Measurements from ENCODE around the gene VIPAS39. TPM values are rescaled to one million over a fixed set of nuclear protein-coding genes. Genes with fewer than 3 reads are reported as not detected.
A peak's percentile ranks its signal among the peaks of the same experiment; 100 is the strongest.

The VIPAS39 gene
- total and polyA plus RNA-seq, 9 of the 15 experiments (the other 6 are each of a cell fraction or from before 2014, with no cell fraction given): 5.7 to 25.6 (median 9.9) TPM

- in situ Hi-C loops (cut with MboI): no loop called here
Measured at GRCh38 chr14:77406718-77407117, 50.7 kb downstream of the VIPAS39 start.

More at GRCh38 chr14:77406718-77407117, 50.7 kb downstream of the VIPAS39 start:
- ChIA-PET CTCF (ENCODE audit: low intra/inter-chr PET ratio) (no interaction called here), POLR2A (no interaction called here)
- H3K79me2 ChIP-seq (ENCODE audit: control insufficient read depth, insufficient read depth, low read length): no peaks in the 10 kb centered on the region
- H3K4me2 ChIP-seq (ENCODE audit: insufficient read depth, low read length): peak overlapping the region; percentile 48
- H3K9ac ChIP-seq (ENCODE audit: insufficient read depth in 1 of 2, low read depth in 2 of 2, low read length in 2 of 2): no peak overlapping the region; a peak in 1 of 4 replicates
- H3K9me3 ChIP-seq (replicated peaks; ENCODE audit: control insufficient read depth, insufficient read depth, low read depth, low read length): no peaks in the 10 kb centered on the region
- peak; percentile 20 to 32 (median 26) for DNase-seq (ENCODE audit: extremely low read depth in 1 of 4, low spot score in 3 of 4)
- WGBS (ENCODE audit: insufficient coverage, low coverage, missing lambda C conversion rate): 4% methylated on average over 6 of the region's 6 CpGs
- H3K27ac ChIP-seq (ENCODE audit: extremely low read depth, low read depth, low read length): peak overlapping the region; percentile 52; the same call in 1 of the 3 replicates
- intact Hi-C loops (cut with micrococcal nuclease): loop anchor here (5.0 kb wide), 2 partner anchors 51 to 84 kb away; partner anchors contain the start of genes AHSA1, GSTZ1, POMT2 and VIPAS39
- H3K4me3 ChIP-seq: no peak overlapping the region
- H3K27me3 ChIP-seq (ENCODE audit: control insufficient read depth in 2 of 2, insufficient read depth in 2 of 2, low read length in 2 of 2): no peaks in the 10 kb centered on the region
- peak; percentile 71 for ATAC-seq
- TF ChIP-seq EP400 (IDR thresholded peaks at IDR 0.05) (0 out of 2 replicates have a peak, but pooled peaks have one; percentile 23), GATA2 (CRISPR knock-in tag; IDR thresholded peaks at IDR 0.05) (peak; percentile 43; the same call in 1 of the 2 replicates), ZNF253 (CRISPR knock-in tag; conservative IDR thresholded peaks at IDR 0.05) (no peak), ATF7 (IDR thresholded peaks at IDR 0.05) (peak; percentile 68; the same call in 1 of the 2 replicates), ETV6 (IDR thresholded peaks at IDR 0.05; ENCODE audit: borderline replicate concordance in 1 of 2, low read depth in 2 of 2, low read length in 1 of 2) (0 out of 4 replicates have a peak, but pooled peaks of 1 of the 2 experiments have one; percentile 22), ETV6 (CRISPR knock-in tag; IDR thresholded peaks at IDR 0.05; ENCODE audit: borderline replicate concordance) (no peak), MEIS2 (IDR thresholded peaks at IDR 0.05; ENCODE audit: partially characterized antibody) (peak; percentile 29), ATF1 (CRISPR knock-in tag; IDR thresholded peaks at IDR 0.05) (no peak), ATF1 (tag; IDR thresholded peaks at IDR 0.05) (0 out of 2 replicates have a peak, but pooled peaks have one; percentile 19), TCFL5 (CRISPR knock-in tag; conservative IDR thresholded peaks at IDR 0.05) (no peak), CREM (IDR thresholded peaks at IDR 0.05; ENCODE audit: low read depth) (peak; percentile 52; the same call in 1 of the 2 replicates), COPS2 (conservative IDR thresholded peaks at IDR 0.05) (no peak), MNT (conservative IDR thresholded peaks at IDR 0.05) (0 out of 4 replicates have a peak, but pooled peaks of 1 of the 2 experiments have one; percentile 29), CEBPG (CRISPR knock-in tag; IDR thresholded peaks at IDR 0.05) (no peak; the same call in 1 of the 2 replicates), CEBPG (tag; conservative IDR thresholded peaks at IDR 0.05 in 1 of 2, IDR thresholded peaks at IDR 0.05 in 1 of 2) (peak in 1 of 2 experiments; percentile 70; a peak in 3 of 4 replicates)
- TF ChIP-seq, protein P1, sequence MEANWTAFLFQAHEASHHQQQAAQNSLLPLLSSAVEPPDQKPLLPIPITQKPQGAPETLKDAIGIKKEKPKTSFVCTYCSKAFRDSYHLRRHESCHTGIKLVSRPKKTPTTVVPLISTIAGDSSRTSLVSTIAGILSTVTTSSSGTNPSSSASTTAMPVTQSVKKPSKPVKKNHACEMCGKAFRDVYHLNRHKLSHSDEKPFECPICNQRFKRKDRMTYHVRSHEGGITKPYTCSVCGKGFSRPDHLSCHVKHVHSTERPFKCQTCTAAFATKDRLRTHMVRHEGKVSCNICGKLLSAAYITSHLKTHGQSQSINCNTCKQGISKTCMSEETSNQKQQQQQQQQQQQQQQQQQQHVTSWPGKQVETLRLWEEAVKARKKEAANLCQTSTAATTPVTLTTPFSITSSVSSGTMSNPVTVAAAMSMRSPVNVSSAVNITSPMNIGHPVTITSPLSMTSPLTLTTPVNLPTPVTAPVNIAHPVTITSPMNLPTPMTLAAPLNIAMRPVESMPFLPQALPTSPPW (CRISPR knock-in tag; IDR thresholded peaks at IDR 0.05): peak; percentile 22; the same call in 1 of the 2 replicates
- TF ChIP-seq, protein P2, sequence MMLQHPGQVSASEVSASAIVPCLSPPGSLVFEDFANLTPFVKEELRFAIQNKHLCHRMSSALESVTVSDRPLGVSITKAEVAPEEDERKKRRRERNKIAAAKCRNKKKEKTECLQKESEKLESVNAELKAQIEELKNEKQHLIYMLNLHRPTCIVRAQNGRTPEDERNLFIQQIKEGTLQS (IDR thresholded peaks at IDR 0.05): peak; percentile 67
- TF ChIP-seq, protein P2 (CRISPR knock-in tag; conservative IDR thresholded peaks at IDR 0.05): no peak
- peak; percentile 26 for FAIRE-seq
- no peaks in the 10 kb centered on the region for H3K36me3 ChIP-seq (ENCODE audit: control insufficient read depth, insufficient read depth, low read length)
- no TSS peak for BruUV-seq (replicated peaks)
- H4K20me1 ChIP-seq (replicated peaks; ENCODE audit: control insufficient read depth, insufficient read depth, low read length): no peaks in the 10 kb centered on the region
- no peaks in the 10 kb centered on the region for H3K9me1 ChIP-seq (ENCODE audit: control insufficient read depth, insufficient read depth, low read length)
- peaks cover 9 to 31% of the 10 kb centered on the region in 2 experiments for H3K4me1 ChIP-seq (replicated peaks in 1 of 2; ENCODE audit: control insufficient read depth in 2 of 2, insufficient read depth in 2 of 2, low read length in 2 of 2)
- peak overlapping the region; percentile 17; the same call in 1 of the 2 replicates for H2AFZ ChIP-seq (ENCODE audit: low read depth, low read length)
